Gastroesophageal sphincter (tissue), 4 donors: ENCODE data around the gene CSF2RB. TPM values are rescaled to one million over a fixed set of nuclear protein-coding genes. Genes with fewer than 3 reads are reported as not detected.
A peak's percentile ranks its signal among the peaks of the same experiment; 100 is the strongest.

ENCODE experiments used
- ATAC-seq: fragments of 150-250 bp; one replicate; pipeline ENCODE4 v1.9.1; 2016; ENCODE audit warnings: mild to moderate bottlenecking, moderate library complexity
- H3K27ac ChIP-seq, 4 donors: fragments of 200-600 bp; sonication (generic) in 3 of 4; 1 replicate in 3 of 4; 2 replicates in 1 of 4; pipeline ENCODE4 v1.5.1; 2016 to 2019
- H3K27me3 ChIP-seq: fragments of 200-600 bp; sonication (generic); one replicate; pipeline ENCODE4 v1.5.1; 2019
- H3K36me3 ChIP-seq, 2 donors: fragments of 200-600 bp; sonication (generic); one replicate each; pipeline ENCODE4 v1.5.1; 2019; ENCODE audit warnings: control low read depth in 1 of 2
- H3K4me1 ChIP-seq, 3 donors: fragments of 200-600 bp; sonication (generic); 1 replicate in 2 of 3; 2 replicates in 1 of 3; pipeline ENCODE4 v1.5.1; 2016 to 2019; ENCODE audit warnings: control low read depth in 2 of 3
- H3K4me3 ChIP-seq, 2 donors: fragments of 200-600 bp; sonication (generic); one replicate each; pipeline ENCODE4 v1.5.1; 2019; ENCODE audit warnings: mild to moderate bottlenecking in 1 of 2, moderate library complexity in 1 of 2
- H3K9me3 ChIP-seq, 3 donors: fragments of 200-600 bp; sonication (generic); one replicate each; pipeline ENCODE4 v1.5.1; 2017 to 2019; ENCODE audit warnings: control low read depth in 2 of 3
- CTCF ChIP-seq, 4 experiments: fragments of 200-600 bp in 2 of 4; fragments of 450-650 bp in 2 of 4; sonication (generic) in 1 of 4; IDR thresholded peaks; one replicate each; pipeline ENCODE4 v1.5.1; 2017 to 2019; ENCODE audit warnings: antibody characterized with exemption in 4 of 4, mild to moderate bottlenecking in 2 of 4, moderate library complexity in 2 of 4
- EP300 ChIP-seq: sonication (generic); formaldehyde crosslinking; IDR thresholded peaks from one replicate; pipeline ENCODE4 v1.6.1; 2017; ENCODE audit warnings: antibody characterized with exemption, mild to moderate bottlenecking
- POLR2A ChIP-seq, 2 donors: fragments of 450-650 bp; IDR thresholded peaks; one replicate each; pipeline ENCODE4 v1.6.1; 2017; ENCODE audit warnings: antibody characterized with exemption in 2 of 2, mild to moderate bottlenecking in 2 of 2, moderate library complexity in 1 of 2
- POLR2AphosphoS5 ChIP-seq: sonication (generic); formaldehyde crosslinking; IDR thresholded peaks from one replicate; pipeline ENCODE4 v1.6.1; 2017; ENCODE audit warnings: antibody characterized with exemption
- whole genome bisulfite sequencing, 2 donors: methylation state at CpG; one replicate each; pipeline ENCODE4 v1.1.5; 2018; ENCODE audit warnings: low coverage in 1 of 2; 5-methylcytosine and 5-hydroxymethylcytosine counted together
- total RNA-seq, 4 donors: library from RNA; depleted of rRNA; stranded (reverse); fragments of >200 nt; gene quantifications; one replicate each; pipeline ENCODE4 v1.1.0, GENCODE V29; 2016

The CSF2RB gene
- total RNA-seq, 4 donors from 2014 or later = 1.4 to 12.0 (median 4.0) TPM

GRCh38 chr22:36907253-36908195 is 5.9 kb upstream of the CSF2RB start:
- H3K4me1 ChIP-seq = no peaks in the 10 kb centered on the region
- no peak overlapping the region for H3K4me3 ChIP-seq
- TF ChIP-seq EP300 = no peak
- TF ChIP-seq CTCF (IDR thresholded peaks at IDR 0.05) = no peak
- no peak for TF ChIP-seq POLR2A (IDR thresholded peaks at IDR 0.05)
- no peak for TF ChIP-seq POLR2AphosphoS5
- 74 to 84% methylated on average over 4 to 7 of the region's 7 CpGs for WGBS, 2 donors
- no peak overlapping the region for H3K27ac ChIP-seq
- no peaks in the 10 kb centered on the region for H3K36me3 ChIP-seq
- peaks cover 39% of the 10 kb centered on the region for H3K27me3 ChIP-seq
- ATAC-seq = no peak
- peaks cover 0 to 1% (median 0%) of the 10 kb centered on the region in 3 donors for H3K9me3 ChIP-seq

DNA sequence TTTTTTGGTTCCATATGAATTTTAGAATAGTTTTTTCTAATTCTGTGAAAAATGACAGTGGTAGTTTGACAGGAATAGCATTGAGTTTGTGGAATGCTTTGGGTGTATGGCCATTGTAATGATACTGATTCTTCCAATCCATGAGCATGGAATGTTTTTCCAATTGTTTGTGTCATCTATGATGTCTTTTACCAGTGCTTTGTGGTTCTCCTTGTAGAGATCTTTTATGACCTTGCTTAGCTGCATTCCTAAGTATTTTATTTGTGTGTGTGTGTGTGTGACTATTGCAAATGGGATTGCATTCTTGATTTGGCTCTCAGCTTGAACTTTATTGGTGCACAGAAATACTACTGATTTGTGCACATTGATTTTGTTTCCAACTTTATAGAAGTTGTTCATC is 3.0 kb upstream of the CSF2RB start:
- ATAC-seq = no peak
- no peak overlapping the region for H3K27ac ChIP-seq
- no peaks in the 10 kb centered on the region for H3K36me3 ChIP-seq
- no peak for TF ChIP-seq POLR2AphosphoS5
- H3K27me3 ChIP-seq = peaks cover 39% of the 10 kb centered on the region
- H3K4me1 ChIP-seq = no peaks in the 10 kb centered on the region
- H3K4me3 ChIP-seq = no peak overlapping the region
- no peaks in the 10 kb centered on the region for H3K9me3 ChIP-seq

- H3K9me3 ChIP-seq = no peaks in the 10 kb centered on the region
- peaks cover 39% of the 10 kb centered on the region for H3K27me3 ChIP-seq
- H3K4me3 ChIP-seq = no peak overlapping the region
- H3K36me3 ChIP-seq = no peaks in the 10 kb centered on the region
- peak overlapping the region in 2 of 4 donors; percentile 4 to 31 for H3K27ac ChIP-seq
- H3K4me1 ChIP-seq = no peaks in the 10 kb centered on the region
- no peak for ATAC-seq
- WGBS, 2 donors = 28 to 34% methylated on average over 7 to 12 of the region's 13 CpGs
- TF ChIP-seq POLR2A (IDR thresholded peaks at IDR 0.05) (no peak), POLR2AphosphoS5 (no peak), CTCF (IDR thresholded peaks at IDR 0.05) (no peak), EP300 (no peak)
Observed at GRCh38 chr22:36911887-36912661, 1.4 kb upstream of the CSF2RB start.

- peak; percentile 13 for ATAC-seq
- H3K27ac ChIP-seq = peak overlapping the region in 3 of 4 donors; percentile 31 to 67 (median 65)
- 63 to 78% methylated on average over 2 to 7 of the region's 8 CpGs for WGBS, 2 donors
Observed at GRCh38 chr22:36912694-36913426, 568 bp upstream of the CSF2RB start.

More at GRCh38 chr22:36912694-36913426, 568 bp upstream of the CSF2RB start:
- no peaks in the 10 kb centered on the region for H3K36me3 ChIP-seq
- no peak overlapping the region for H3K4me3 ChIP-seq
- peaks cover 44% of the 10 kb centered on the region for H3K27me3 ChIP-seq
- H3K9me3 ChIP-seq = no peaks in the 10 kb centered on the region
- no peak for TF ChIP-seq EP300
- no peak for TF ChIP-seq POLR2A (IDR thresholded peaks at IDR 0.05)
- TF ChIP-seq CTCF (IDR thresholded peaks at IDR 0.05) = no peak
- no peak for TF ChIP-seq POLR2AphosphoS5
- H3K4me1 ChIP-seq = no peaks in the 10 kb centered on the region
